Endothelial cell (in vitro differentiated cells): Measurements from ENCODE around the gene CRIP2. TPM values are rescaled to one million over a fixed set of nuclear protein-coding genes. Genes with fewer than 3 reads are reported as not detected.

Experiments used
- DNase-seq: peaks from one replicate; pipeline ENCODE4 v3.0.0; 2021; ENCODE audit warnings: low spot score
- H3K27ac Mint-ChIP-seq: one replicate; pipeline ENCODE4 v1.8.0; 2021; ENCODE audit warnings: mixed read lengths, inconsistent platforms; ENCODE audit not compliant: unreplicated experiment
- H3K27me3 Mint-ChIP-seq: one replicate; pipeline ENCODE4 v1.8.0; 2021; ENCODE audit warnings: mild to moderate bottlenecking, moderate library complexity, mixed read lengths, inconsistent platforms; ENCODE audit not compliant: unreplicated experiment
- H3K36me3 Mint-ChIP-seq: one replicate; pipeline ENCODE4 v1.8.0; 2021; ENCODE audit warnings: mild to moderate bottlenecking, low read depth, mixed read lengths, inconsistent platforms; ENCODE audit not compliant: unreplicated experiment
- H3K4me1 Mint-ChIP-seq: one replicate; pipeline ENCODE4 v1.8.0; 2021; ENCODE audit warnings: mild to moderate bottlenecking, mixed read lengths, inconsistent platforms; ENCODE audit not compliant: unreplicated experiment
- H3K4me3 Mint-ChIP-seq: one replicate; pipeline ENCODE4 v1.8.0; 2021; ENCODE audit warnings: mild to moderate bottlenecking, mixed read lengths, inconsistent platforms; ENCODE audit not compliant: unreplicated experiment
- H3K9me3 Mint-ChIP-seq: one replicate; pipeline ENCODE4 v1.8.0; 2021; ENCODE audit warnings: mixed read lengths, inconsistent platforms; ENCODE audit not compliant: unreplicated experiment
- CTCF ChIP-seq: fragments of 200-600 bp; sonication (generic); IDR thresholded peaks from one replicate; pipeline ENCODE4 v1.5.0; 2021; ENCODE audit warnings: antibody characterized with exemption; ENCODE audit not compliant: unreplicated experiment
- total RNA-seq: library from RNA; stranded (reverse); fragmentation: NEBNext Ultra II Directional; extraction: Animal tissue kit (Norgen Biotek cat#: 25700); gene quantifications from one replicate; pipeline ENCODE4 v1.2.1, GENCODE V29; 2021; ENCODE audit not compliant: unreplicated experiment

CRIP2 gene
- total RNA-seq, 1 donor from 2014 or later = 67.4 TPM

GRCh38 chr14:105508601-105509000 lies 34.0 kb downstream of the CRIP2 start:
- Mint-ChIP-seq H3K36me3 (no peaks in the 10 kb centered on the region), H3K9me3 (no peaks in the 10 kb centered on the region), H3K4me1 (no peaks in the 10 kb centered on the region), H3K27ac (no peak overlapping the region), H3K27me3 (peaks cover 8% of the 10 kb centered on the region), H3K4me3 (no peak overlapping the region)
- DNase-seq = no peak
- TF ChIP-seq CTCF = no peak

- Mint-ChIP-seq H3K4me3 (no peak overlapping the region), H3K36me3 (no peaks in the 10 kb centered on the region), H3K27me3 (peaks cover 11% of the 10 kb centered on the region), H3K27ac (no peak overlapping the region), H3K4me1 (no peaks in the 10 kb centered on the region), H3K9me3 (no peaks in the 10 kb centered on the region)
- DNase-seq = no peak
- TF ChIP-seq CTCF = no peak
These were observed 42.5 kb downstream of the CRIP2 start for GRCh38 chr14:105517096-105517495.

DNA sequence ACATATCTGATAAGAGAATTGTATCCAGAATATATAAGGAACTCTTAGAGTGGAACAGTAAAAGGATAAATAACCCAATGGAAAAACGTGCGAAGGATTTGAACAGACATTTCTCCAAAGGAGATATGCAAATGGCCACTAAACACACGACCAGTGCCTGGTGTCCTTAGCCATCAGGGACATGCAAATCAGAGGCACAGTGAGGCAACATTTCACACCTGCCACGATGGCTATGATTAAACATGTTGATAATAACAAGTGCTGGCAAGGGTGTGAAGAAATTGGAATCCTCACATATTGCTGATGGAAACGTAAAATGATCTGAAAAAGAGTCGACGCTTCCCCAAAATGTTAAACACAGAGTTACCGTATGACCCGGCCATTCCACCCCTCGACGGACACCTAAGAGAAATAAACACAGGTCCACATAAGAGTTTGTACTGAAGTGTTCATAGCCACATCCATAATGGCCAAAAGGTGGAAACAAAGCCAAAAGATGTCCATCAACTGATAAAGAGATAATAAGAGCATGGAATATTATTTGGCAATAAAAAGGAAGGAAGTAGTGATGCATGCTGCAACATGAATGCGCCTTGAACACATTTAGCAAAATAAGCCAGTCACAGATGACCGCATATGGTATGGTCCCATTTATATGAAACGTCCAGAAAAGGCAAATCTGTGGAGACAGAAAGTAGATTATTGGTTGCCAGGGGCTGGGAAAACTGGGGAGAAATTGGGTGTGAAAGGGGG lies 45.5 kb downstream of the CRIP2 start:
- Mint-ChIP-seq H3K4me3 (no peak overlapping the region), H3K27ac (no peak overlapping the region), H3K36me3 (no peaks in the 10 kb centered on the region), H3K4me1 (no peaks in the 10 kb centered on the region), H3K27me3 (peaks cover 12% of the 10 kb centered on the region), H3K9me3 (no peaks in the 10 kb centered on the region)
- no peak for TF ChIP-seq CTCF
- no peak for DNase-seq

DNA sequence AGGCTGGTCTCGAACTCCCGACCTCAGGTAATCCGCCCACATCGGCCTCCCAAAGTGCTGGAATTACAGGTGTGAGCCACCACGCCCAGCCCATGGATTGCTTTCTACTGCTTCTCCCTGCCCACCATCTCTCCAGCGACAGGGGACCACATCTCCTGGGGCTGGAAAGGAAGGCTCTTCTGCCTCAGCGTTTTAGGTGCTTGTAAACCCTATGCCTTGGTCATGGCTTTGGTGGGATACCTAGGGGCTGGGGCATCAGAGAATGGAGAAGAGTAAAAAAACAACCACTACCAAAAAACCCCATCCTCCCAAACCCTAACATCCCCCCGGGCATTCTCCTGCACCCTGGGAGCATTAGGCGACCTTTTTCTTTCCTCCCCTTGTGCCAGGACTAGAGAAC lies 50.7 kb downstream of the CRIP2 start:
- H3K4me1 Mint-ChIP-seq = no peaks in the 10 kb centered on the region
- H3K27me3 Mint-ChIP-seq = peaks cover 13% of the 10 kb centered on the region
- TF ChIP-seq CTCF = no peak
- no peak overlapping the region for H3K4me3 Mint-ChIP-seq
- DNase-seq = no peak
- no peaks in the 10 kb centered on the region for H3K9me3 Mint-ChIP-seq
- no peak overlapping the region for H3K27ac Mint-ChIP-seq
- no peaks in the 10 kb centered on the region for H3K36me3 Mint-ChIP-seq
